MM.1S (cell line): ENCODE results near the gene CALML5.

ENCODE experiments used
- DNase-seq: peaks from one replicate; pipeline ENCODE4 v3.0.0-alpha.2; 2015
- H2AFZ ChIP-seq: fragments of 300-600 bp; sonication (generic); 2 replicates; pipeline ENCODE4 v1.6.0; 2016; ENCODE audit warnings: antibody characterized with exemption, low read length
- H3F3A ChIP-seq: fragments of 300-600 bp; sonication (generic); 2 replicates; pipeline ENCODE4 v1.6.1; 2016; ENCODE audit warnings: mild to moderate bottlenecking, antibody characterized with exemption, low read length, moderate library complexity, mixed read lengths; ENCODE audit not compliant: insufficient read depth
- H3K27ac ChIP-seq: fragments of 300-600 bp; sonication (generic); 2 replicates; pipeline ENCODE4 v1.5.1; 2016; ENCODE audit warnings: mild to moderate bottlenecking, low read length
- H3K27me3 ChIP-seq: fragments of 300-600 bp; sonication (generic); replicated peaks from 2 replicates; pipeline ENCODE4 v1.6.0; 2016; ENCODE audit warnings: low read length; ENCODE audit not compliant: insufficient read depth
- H3K36me3 ChIP-seq: fragments of 300-600 bp; sonication (generic); replicated peaks from 2 replicates; pipeline ENCODE4 v1.6.1; 2016; ENCODE audit warnings: mild to moderate bottlenecking, low read length, mixed read lengths; ENCODE audit not compliant: insufficient read depth
- H3K4me1 ChIP-seq: fragments of 300-600 bp; sonication (generic); 2 replicates; pipeline ENCODE4 v1.6.1; 2016; ENCODE audit warnings: low read length, mixed read lengths
- H3K4me2 ChIP-seq: fragments of 300-600 bp; sonication (generic); 2 replicates; pipeline ENCODE4 v1.6.0; 2016; ENCODE audit warnings: low read depth, low read length
- H3K4me3 ChIP-seq: fragments of 300-600 bp; sonication (generic); 2 replicates; pipeline ENCODE4 v1.5.1; 2016; ENCODE audit warnings: low read length, mixed read lengths
- H3K79me2 ChIP-seq: fragments of 300-600 bp; sonication (generic); 2 replicates; pipeline ENCODE4 v1.6.1; 2016; ENCODE audit warnings: mixed run types, low read length, mixed read lengths
- H3K9ac ChIP-seq: fragments of 300-600 bp; sonication (generic); 2 replicates; pipeline ENCODE4 v1.6.1; 2016; ENCODE audit warnings: low read length, mixed read lengths
- H3K9me2 ChIP-seq: fragments of 300-600 bp; sonication (generic); replicated peaks from 2 replicates; pipeline ENCODE4 v1.6.1; 2016; ENCODE audit warnings: mild to moderate bottlenecking, low read length, mixed read lengths; ENCODE audit not compliant: insufficient read depth
- H3K9me3 ChIP-seq: fragments of 300-600 bp; sonication (generic); replicated peaks from 2 replicates; pipeline ENCODE4 v1.6.1; 2016; ENCODE audit warnings: mild to moderate bottlenecking, low read length, mixed read lengths; ENCODE audit not compliant: insufficient read depth
- H4K20me1 ChIP-seq: fragments of 300-600 bp; sonication (generic); 2 replicates; pipeline ENCODE4 v1.6.1; 2016; ENCODE audit warnings: mild to moderate bottlenecking, low read length, moderate library complexity, mixed read lengths; ENCODE audit not compliant: insufficient read depth
- CTCF ChIP-seq: fragments of 300-600 bp; sonication (generic); IDR thresholded peaks from 2 replicates; pipeline ENCODE4 v1.5.1; 2016; ENCODE audit warnings: antibody characterized with exemption, low read length, mixed read lengths
- EZH2 ChIP-seq: fragments of 300-600 bp; sonication (generic); optimal IDR thresholded peaks from 2 replicates; pipeline ENCODE3; 2017; ENCODE audit warnings: low read depth, mild to moderate bottlenecking, antibody characterized with exemption, low read length, mixed read lengths
- EZH2phosphoT487 ChIP-seq: fragments of 300-600 bp; sonication (generic); IDR thresholded peaks from 2 replicates; pipeline ENCODE4 v1.6.1; 2018; ENCODE audit warnings: antibody characterized with exemption, low read length

Gene CALML5

DNA sequence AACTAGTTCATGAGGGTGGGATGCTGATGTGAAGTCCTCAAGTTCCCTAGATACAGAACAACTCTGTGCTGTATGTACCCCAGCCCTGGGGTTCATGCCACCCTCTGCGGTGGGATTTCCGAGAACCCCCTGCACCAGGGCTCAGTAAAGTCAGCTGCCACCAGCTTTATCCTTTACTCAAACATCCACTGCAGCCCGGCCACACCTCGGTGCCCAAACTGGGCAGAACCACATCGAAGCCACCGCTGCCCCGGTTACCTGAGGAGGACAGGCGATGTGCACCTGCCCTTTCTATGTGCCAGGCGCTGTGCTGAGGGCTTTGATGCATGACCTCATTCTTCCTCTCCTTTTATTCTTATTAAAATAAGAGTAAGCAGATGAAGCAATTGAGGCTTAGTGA is 9.9 kb upstream of the CALML5 start:
- no peak for DNase-seq
- Histone ChIP-seq H3K27me3 (0 out of 2 replicates have a peak, but pooled peaks cover 4% of the 10 kb centered on the region), H4K20me1 (no peaks in the 10 kb centered on the region), H3K4me3 (no peak overlapping the region), H3K79me2 (no peaks in the 10 kb centered on the region), H3K9me2 (no peaks in the 10 kb centered on the region), H2AFZ (no peak overlapping the region), H3K9me3 (no peaks in the 10 kb centered on the region), H3K4me2 (no peak overlapping the region), H3F3A (no peaks in the 10 kb centered on the region), H3K27ac (no peak overlapping the region), H3K9ac (no peak overlapping the region), H3K36me3 (no peaks in the 10 kb centered on the region), H3K4me1 (no peaks in the 10 kb centered on the region)
- TF ChIP-seq EZH2phosphoT487 (no peak), EZH2 (no peak), CTCF (no peak)

DNA sequence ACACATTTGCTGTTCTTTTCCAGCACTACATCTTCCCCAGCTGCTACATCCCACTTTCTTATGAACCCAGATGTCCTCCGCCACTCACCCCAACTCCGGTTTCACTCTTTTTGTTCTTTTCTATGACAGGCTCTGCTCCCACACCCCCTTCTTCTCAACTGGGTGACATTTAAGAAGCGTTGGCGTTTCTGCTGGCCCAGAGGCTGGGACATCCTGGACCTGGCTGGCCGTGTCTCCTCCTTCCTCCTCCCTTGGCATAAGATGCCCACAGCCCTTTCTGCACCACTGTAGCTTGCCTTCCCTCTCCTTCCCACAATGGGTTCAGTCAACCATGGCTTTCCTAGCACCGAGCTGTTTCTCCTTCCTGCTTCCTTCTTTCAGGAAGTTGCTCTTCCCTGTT is 9.4 kb upstream of the CALML5 start:
- H3K4me1 ChIP-seq = no peaks in the 10 kb centered on the region
- TF ChIP-seq EZH2phosphoT487 = no peak
- TF ChIP-seq EZH2 = no peak
- no peak for TF ChIP-seq CTCF
- no peaks in the 10 kb centered on the region for H3K79me2 ChIP-seq
- no peaks in the 10 kb centered on the region for H3K9me2 ChIP-seq
- H3K36me3 ChIP-seq = no peaks in the 10 kb centered on the region
- H3K9ac ChIP-seq = no peak overlapping the region
- H3K4me2 ChIP-seq = no peak overlapping the region
- H2AFZ ChIP-seq = no peak overlapping the region
- H3K4me3 ChIP-seq = no peak overlapping the region
- no peak for DNase-seq
- no peaks in the 10 kb centered on the region for H3K9me3 ChIP-seq
- no peak overlapping the region for H3K27ac ChIP-seq
- no peaks in the 10 kb centered on the region for H3F3A ChIP-seq
- H4K20me1 ChIP-seq = no peaks in the 10 kb centered on the region
- H3K27me3 ChIP-seq = 0 out of 2 replicates have a peak, but pooled peaks cover 4% of the 10 kb centered on the region

DNA sequence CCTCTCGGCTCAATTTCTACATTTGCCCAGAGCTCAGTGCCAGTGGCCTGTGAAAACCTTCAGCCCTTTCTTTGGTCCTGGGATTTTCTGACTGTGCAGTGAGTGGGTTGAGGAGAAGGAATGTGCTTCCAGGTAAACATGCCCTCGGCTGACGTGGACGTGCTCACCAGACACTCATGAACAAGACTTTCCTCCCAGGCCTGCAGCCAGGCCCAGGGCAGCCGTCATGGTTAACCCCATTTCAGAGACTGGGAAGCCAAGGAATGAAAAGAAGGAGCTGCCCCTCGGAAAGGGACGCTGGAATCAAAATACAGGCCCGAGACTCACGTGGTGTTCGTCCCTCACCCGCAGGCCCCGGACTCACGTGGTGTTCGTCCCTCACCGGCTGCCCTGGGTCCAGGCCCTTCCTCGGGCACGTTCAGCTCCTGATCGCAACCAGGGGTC is 8.8 kb upstream of the CALML5 start:
- Histone ChIP-seq H3K9ac (no peak overlapping the region), H3K79me2 (no peaks in the 10 kb centered on the region), H3K27ac (no peak overlapping the region), H2AFZ (no peak overlapping the region), H3K27me3 (0 out of 2 replicates have a peak, but pooled peaks cover under 1% of the 10 kb centered on the region), H3F3A (no peaks in the 10 kb centered on the region), H3K4me3 (no peak overlapping the region), H3K9me2 (no peaks in the 10 kb centered on the region), H3K36me3 (no peaks in the 10 kb centered on the region), H3K4me2 (no peak overlapping the region), H3K4me1 (no peaks in the 10 kb centered on the region), H4K20me1 (no peaks in the 10 kb centered on the region), H3K9me3 (no peaks in the 10 kb centered on the region)
- DNase-seq = no peak
- TF ChIP-seq EZH2 = no peak
- no peak for TF ChIP-seq CTCF
- TF ChIP-seq EZH2phosphoT487 = no peak
